Measurements from ENCODE around the gene AFF1.

DNA sequence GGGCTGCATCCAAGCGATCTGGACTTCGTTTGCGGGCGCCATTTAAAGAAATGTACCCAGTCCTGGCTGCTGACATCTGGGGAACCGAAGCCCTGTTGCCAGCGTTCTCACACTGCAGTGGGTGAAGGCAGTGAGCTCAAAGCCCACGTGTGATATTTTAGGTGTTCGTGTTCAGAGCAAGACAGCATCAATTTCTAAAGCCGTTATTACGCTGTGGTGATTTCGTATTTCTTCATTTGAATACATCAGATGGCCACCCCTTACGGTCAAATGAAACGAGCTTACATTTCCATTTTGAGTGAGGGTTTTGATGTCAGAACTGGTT, 42.2 kb upstream of the AFF1 start:
- TF ChIP-seq EZH2phosphoT487 (conservative IDR thresholded peaks at IDR 0.05; ENCODE audit: low read length): no peak
- TF ChIP-seq CTCF (IDR thresholded peaks at IDR 0.05; ENCODE audit: insufficient read depth, low read length, poor library complexity, severe bottlenecking): no peak
